ENCODE results near the gene B4GALT3.

GRCh38 chr1:161220002-161220401, 42.7 kb upstream of the B4GALT3 start:
- TF ChIP-seq CTCF (conservative IDR thresholded peaks at IDR 0.05 in 1 of 2, IDR thresholded peaks at IDR 0.05 in 1 of 2; ENCODE audit: extremely low read depth in 1 of 2, insufficient read depth in 1 of 2, low read depth in 1 of 2, low read length in 2 of 2), result no peak
- TF ChIP-seq EZH2 (IDR thresholded peaks at IDR 0.05; ENCODE audit: borderline replicate concordance, low read length), result no peak
